ENCODE results near the gene MAP3K7CL.
"Not testable (repeated sequence)": the region's sequence is repeated elsewhere in the genome, so short reads cannot be mapped to it uniquely, and the experiment has no call there.

MAP3K7CL gene

DNA sequence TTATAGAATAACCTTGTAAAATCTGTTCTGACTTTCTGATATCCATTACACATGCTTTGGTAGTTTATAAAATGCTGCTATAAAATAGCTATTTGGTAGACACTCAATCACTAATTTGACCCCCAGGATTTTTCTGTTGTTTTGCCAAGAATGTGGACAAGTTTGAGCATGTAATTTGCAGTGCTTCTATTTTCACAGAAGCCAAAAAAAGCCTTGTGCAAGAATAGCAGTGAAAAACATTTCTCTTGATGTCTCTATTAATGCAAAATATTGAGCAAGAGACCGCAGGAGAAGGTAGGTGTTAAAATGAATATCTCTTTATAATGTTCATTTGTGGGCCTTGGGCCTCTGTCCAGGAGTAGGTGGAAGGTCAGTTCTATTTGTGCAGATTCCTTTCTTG, 22.5 kb downstream of the MAP3K7CL start:
- H3K27ac ChIP-seq = peak overlapping the region; percentile 89
- peak; percentile 18 for DNase-seq (ENCODE audit: low spot score)
- TF ChIP-seq, protein P1, sequence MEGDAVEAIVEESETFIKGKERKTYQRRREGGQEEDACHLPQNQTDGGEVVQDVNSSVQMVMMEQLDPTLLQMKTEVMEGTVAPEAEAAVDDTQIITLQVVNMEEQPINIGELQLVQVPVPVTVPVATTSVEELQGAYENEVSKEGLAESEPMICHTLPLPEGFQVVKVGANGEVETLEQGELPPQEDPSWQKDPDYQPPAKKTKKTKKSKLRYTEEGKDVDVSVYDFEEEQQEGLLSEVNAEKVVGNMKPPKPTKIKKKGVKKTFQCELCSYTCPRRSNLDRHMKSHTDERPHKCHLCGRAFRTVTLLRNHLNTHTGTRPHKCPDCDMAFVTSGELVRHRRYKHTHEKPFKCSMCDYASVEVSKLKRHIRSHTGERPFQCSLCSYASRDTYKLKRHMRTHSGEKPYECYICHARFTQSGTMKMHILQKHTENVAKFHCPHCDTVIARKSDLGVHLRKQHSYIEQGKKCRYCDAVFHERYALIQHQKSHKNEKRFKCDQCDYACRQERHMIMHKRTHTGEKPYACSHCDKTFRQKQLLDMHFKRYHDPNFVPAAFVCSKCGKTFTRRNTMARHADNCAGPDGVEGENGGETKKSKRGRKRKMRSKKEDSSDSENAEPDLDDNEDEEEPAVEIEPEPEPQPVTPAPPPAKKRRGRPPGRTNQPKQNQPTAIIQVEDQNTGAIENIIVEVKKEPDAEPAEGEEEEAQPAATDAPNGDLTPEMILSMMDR (conservative IDR thresholded peaks at IDR 0.05; ENCODE audit: low read depth) = no peak
- ChIA-PET CTCF (interaction anchor here (0.5 kb wide), 1 partner anchor 87 kb away, joined by 3 read pairs; no protein-coding TSS in a partner anchor), POLR2A (ENCODE audit: low non-redundant PET) (no interaction called here)

DNA sequence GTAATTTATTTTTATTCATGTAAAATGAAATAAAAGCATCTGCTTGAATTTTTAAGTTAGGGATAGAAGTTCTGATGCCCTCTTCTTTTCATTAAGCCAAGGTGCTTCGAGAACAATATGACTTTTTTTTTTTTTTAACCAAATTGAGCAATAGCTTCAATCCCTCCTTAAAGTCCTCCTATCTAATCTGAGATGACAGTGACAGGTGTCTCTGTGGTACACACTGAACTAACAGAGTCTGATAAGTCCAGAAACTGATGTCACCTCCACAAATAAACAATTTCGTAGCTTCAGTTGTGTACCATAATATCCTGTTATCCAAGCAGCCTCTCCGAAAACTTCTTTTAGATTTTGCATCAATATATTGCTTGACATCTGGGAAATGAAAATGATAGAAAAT, 23.8 kb downstream of the MAP3K7CL start:
- DNase-seq (ENCODE audit: low spot score) = no peak
- no peak overlapping the region for H3K27ac ChIP-seq
- TF ChIP-seq, protein P1 (conservative IDR thresholded peaks at IDR 0.05; ENCODE audit: low read depth) = no peak
- ChIA-PET CTCF (interaction anchor here (0.6 to 1.5 kb wide), 3 partner anchors 10 to 373 kb away, joined by 3 to 6 read pairs (median 3); no protein-coding TSS in a partner anchor), POLR2A (ENCODE audit: low non-redundant PET) (no interaction called here)

DNA sequence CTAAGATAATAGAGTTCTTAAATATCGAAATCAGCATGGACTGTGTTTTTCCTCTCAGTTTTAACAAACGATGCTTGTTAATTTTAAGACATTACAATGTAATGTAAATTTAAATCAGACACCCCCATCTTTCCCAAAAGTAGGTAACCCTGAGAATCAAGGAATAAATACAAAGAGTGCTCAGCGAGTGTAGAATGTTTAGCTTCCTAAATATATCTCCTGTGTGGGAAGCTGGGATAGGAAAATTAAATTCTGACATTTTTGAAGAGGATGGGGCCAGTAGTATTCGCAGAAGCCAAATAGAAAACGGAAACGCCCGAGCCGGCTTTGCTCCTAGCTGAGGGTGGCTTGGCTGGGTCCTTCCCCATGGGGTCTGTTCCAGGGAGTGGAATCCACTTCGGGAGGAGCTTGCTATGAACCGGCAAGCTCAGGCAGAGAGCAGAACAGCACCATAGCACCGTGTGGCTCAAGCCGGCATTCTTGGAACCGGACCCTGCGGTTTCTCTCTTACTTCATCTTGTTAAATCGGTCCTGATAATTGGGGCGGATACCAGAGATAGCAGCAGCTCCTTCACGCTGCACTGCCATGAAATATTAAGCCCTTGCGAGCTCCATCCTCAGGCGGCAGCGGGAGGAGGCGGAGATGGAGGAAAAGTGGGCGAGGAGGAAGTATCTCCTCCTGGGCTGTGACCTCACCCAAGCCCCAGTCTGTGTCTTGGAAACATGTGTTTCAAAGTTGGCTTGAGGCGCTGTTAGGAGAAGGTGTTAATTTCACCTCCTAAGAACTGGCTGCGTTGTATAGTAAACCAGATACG, 24.9 kb downstream of the MAP3K7CL start:
- H3K27ac ChIP-seq = peak overlapping the region; percentile 86
- peak; percentile 14 for DNase-seq (ENCODE audit: low spot score)
- TF ChIP-seq, protein P1 (conservative IDR thresholded peaks at IDR 0.05; ENCODE audit: low read depth) = no peak
- CTCF ChIA-PET = interaction anchor here (0.9 to 1.5 kb wide), 3 partner anchors 9 to 66 kb away, joined by 3 to 5 read pairs (median 4); no protein-coding TSS in a partner anchor
- POLR2A ChIA-PET (ENCODE audit: low non-redundant PET) = no interaction called here

DNA sequence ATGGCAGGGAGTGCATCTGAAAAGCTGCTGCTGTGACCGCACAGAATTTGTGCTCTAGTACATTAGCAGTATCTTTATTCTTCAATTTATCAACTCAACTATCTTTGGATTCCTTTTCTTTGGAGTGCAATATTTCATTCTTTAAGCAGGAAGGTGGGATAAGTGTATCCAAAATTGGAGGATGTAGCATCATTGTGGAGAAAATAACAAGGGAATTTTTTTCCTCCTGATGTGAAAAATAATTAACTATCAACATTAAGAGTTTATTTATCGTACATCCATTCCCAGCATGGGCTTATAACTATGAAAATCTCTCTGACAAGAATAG, 25.5 kb downstream of the MAP3K7CL start:
- POLR2A ChIA-PET (ENCODE audit: low non-redundant PET) = no interaction called here
- DNase-seq (ENCODE audit: low spot score) = no peak
- CTCF ChIA-PET = interaction anchor here (0.9 to 1.5 kb wide), 3 partner anchors 8 to 66 kb away, joined by 3 to 5 read pairs (median 4); no protein-coding TSS in a partner anchor
- H3K27ac ChIP-seq = peak overlapping the region; percentile 86
- TF ChIP-seq, protein P1 (conservative IDR thresholded peaks at IDR 0.05; ENCODE audit: low read depth) = no peak

DNA sequence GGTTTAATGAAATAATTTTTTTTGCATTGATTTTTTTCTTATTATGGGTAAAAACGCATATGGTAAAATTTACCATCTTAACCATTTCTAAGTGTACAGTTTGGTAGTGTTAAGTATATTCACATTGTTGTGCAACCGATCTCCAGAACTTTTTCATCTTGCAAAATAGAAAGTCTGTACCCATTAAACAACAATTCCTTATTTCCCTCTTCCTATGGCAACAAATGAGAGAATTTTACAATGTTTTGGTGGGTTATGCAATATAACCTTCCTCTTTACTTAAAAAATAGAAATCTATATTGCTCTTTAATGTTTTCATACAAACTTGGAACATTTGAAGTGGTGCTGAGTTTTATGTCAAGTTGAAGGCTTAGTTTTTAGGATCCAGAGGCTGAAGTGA, 26.6 kb downstream of the MAP3K7CL start:
- TF ChIP-seq, protein P1 (conservative IDR thresholded peaks at IDR 0.05; ENCODE audit: low read depth) = no peak
- CTCF ChIA-PET = interaction anchor here (0.6 kb wide), 1 partner anchor 270 kb away, joined by 4 read pairs; no protein-coding TSS in a partner anchor

DNA sequence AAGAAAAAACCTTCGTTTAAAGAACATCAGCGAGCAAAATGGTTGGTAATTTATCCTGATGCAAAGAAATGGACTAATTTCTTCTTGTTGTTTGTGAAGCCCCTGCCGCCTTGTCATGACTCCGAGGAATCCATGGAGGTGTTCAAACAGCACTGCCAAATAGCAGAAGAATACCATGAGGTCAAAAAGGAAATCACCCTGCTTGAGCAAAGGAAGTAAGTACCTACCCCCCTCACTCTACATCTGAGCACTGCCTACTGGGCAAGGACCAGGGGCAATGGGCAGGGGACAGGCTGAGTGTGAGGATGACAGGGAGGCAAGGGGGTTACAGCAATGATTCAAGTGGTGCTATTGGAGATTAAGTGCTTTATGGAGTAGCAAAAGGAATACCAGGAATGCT, 29.4 kb downstream of the MAP3K7CL start:
- POLR2A ChIA-PET (ENCODE audit: low non-redundant PET) = no interaction called here

More for the DNA sequence above, 26.6 kb downstream of the MAP3K7CL start:
- DNase-seq (ENCODE audit: low spot score) = no peak
- H3K27ac ChIP-seq = no peak overlapping the region
- POLR2A ChIA-PET (ENCODE audit: low non-redundant PET) = no interaction called here

DNA sequence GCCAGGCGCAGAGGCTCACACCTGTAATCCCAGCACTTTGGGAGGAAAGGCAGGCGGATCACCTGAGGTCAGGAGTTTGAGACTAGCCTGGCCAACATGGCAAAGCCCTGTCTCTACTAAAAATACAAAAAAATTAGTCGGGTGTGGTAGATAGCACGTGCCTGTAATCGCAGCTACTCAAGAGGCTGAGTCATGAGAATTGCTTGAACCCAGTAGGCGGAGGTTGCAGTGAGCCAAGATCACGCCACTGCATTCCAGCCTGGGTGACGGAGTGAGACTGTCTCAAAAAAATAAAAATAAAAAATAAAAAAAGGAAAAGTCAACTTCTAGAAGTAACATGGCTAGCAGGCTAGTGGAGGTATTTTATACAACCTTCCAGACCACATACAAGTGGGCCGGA, 32.4 kb downstream of the MAP3K7CL start:
- DNase-seq (ENCODE audit: low spot score); POLR2A ChIA-PET (ENCODE audit: low non-redundant PET): not testable (repeated sequence)
- CTCF ChIA-PET = interaction anchor here (0.8 kb wide), 1 partner anchor 71 kb away, joined by 3 read pairs; no protein-coding TSS in a partner anchor
- H3K27ac ChIP-seq = peak overlapping the region; percentile 83

More for the DNA sequence above, 29.4 kb downstream of the MAP3K7CL start:
- CTCF ChIA-PET = no interaction called here
- no peak for DNase-seq (ENCODE audit: low spot score)
- H3K27ac ChIP-seq = no peak overlapping the region
- TF ChIP-seq, protein P1 (conservative IDR thresholded peaks at IDR 0.05; ENCODE audit: low read depth) = no peak

All from RWPE1 (cell line).